Measurements from ENCODE around the gene PAPPA. TPM values are rescaled to one million over a fixed set of nuclear protein-coding genes. Genes with fewer than 3 reads are reported as not detected.

PAPPA gene
- total RNA-seq, 2 experiments from 2014 or later = not detected

DNA sequence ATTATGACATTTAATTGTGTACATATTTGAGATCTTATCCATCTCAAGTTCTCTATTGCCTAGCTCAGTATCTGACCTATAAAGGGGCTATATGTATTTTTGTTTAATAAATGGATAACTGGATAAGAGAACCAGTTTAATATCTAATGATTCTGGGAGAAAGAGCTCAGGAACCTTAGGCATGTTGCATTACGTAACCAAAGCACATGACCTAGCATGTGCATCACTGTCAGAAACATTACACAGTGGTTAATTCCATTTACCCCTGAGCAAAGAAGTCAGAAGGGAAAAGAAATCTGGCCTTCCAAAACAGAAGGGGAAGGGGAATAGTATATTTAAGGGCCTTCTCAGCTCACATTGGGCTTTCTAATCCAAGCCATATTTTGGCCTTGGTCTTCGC, 12.3 kb downstream of the PAPPA start:
- DNase-seq (no peak), ATAC-seq (no peak)
- Mint-ChIP-seq H3K27ac (no peak overlapping the region), H3K4me1 (no peaks in the 10 kb centered on the region), H3K4me3 (no peak overlapping the region), H3K9me3 (ENCODE audit: low read depth) (no peaks in the 10 kb centered on the region), H3K27me3 (no peaks in the 10 kb centered on the region), H3K36me3 (ENCODE audit: low read depth) (no peaks in the 10 kb centered on the region)
- POLR2A ChIA-PET = no interaction called here
- intact Hi-C loops (cut with DNase I, micrococcal nuclease) = loop anchor here (5.0 kb wide), 1 partner anchor 574 kb away; no protein-coding TSS in a partner anchor
- CTCF ChIA-PET = interaction anchor here (1.0 kb wide), 1 partner anchor 226 kb away, joined by 3 read pairs; no protein-coding TSS in a partner anchor

DNA sequence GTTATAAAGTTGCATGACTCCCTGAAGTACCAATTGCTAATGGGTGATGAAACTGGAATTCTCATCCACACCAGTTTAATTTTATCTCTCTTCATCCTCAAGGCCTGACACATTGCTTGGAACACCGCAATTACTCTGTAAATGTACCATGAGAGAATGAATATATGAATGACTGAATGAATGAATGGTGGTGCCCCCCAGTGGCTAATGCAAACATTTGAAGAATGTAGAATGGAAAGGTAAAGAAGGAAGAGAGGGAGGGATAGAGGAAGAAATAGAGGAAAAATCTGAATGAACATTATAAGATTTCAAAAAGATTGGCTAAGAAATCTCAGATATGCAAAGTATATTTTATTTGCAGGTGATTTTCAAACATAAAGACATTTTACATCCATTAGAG, 13.1 kb downstream of the PAPPA start:
- ChIA-PET POLR2A (no interaction called here), CTCF (interaction anchor here (1.0 kb wide), 1 partner anchor 226 kb away, joined by 3 read pairs; no protein-coding TSS in a partner anchor)
- intact Hi-C loops (cut with DNase I, micrococcal nuclease) = loop anchor here (5.0 kb wide), 1 partner anchor 574 kb away; no protein-coding TSS in a partner anchor
- no peak overlapping the region for H3K27ac Mint-ChIP-seq
- DNase-seq (no peak), ATAC-seq (no peak)
- H3K36me3 Mint-ChIP-seq (ENCODE audit: low read depth) = no peaks in the 10 kb centered on the region
- H3K27me3 Mint-ChIP-seq = no peaks in the 10 kb centered on the region
- no peaks in the 10 kb centered on the region for H3K9me3 Mint-ChIP-seq (ENCODE audit: low read depth)
- no peaks in the 10 kb centered on the region for H3K4me1 Mint-ChIP-seq
- H3K4me3 Mint-ChIP-seq = no peak overlapping the region

DNA sequence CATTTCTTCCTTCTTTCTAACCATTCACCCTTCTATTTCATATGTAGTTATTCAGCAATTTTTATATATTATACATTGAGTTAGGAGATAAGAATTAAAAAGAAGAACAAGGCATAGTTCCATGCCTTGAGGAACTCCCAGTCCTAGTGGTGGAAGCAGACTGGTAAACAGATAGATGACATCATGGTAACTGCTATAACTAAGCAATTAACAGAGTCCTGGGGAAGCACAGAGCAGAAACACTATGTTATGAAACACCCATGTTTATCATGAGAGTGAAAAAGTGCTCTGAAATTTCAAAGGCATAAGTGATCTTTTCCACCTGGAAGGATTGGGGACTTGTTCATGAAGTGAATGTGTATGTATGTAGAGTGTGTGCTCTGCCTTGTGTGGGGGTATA, 14.6 kb downstream of the PAPPA start:
- intact Hi-C loops (cut with DNase I, micrococcal nuclease) = loop anchor here (5.0 kb wide), 1 partner anchor 576 kb away; no protein-coding TSS in a partner anchor
- ChIA-PET CTCF (no interaction called here), POLR2A (no interaction called here)
- DNase-seq (no peak), ATAC-seq (no peak)
- no peaks in the 10 kb centered on the region for H3K36me3 Mint-ChIP-seq (ENCODE audit: low read depth)
- H3K27me3 Mint-ChIP-seq = peaks cover 4% of the 10 kb centered on the region
- no peaks in the 10 kb centered on the region for H3K9me3 Mint-ChIP-seq (ENCODE audit: low read depth)
- H3K4me3 Mint-ChIP-seq = no peak overlapping the region
- H3K4me1 Mint-ChIP-seq = no peaks in the 10 kb centered on the region
- H3K27ac Mint-ChIP-seq = no peak overlapping the region

DNA sequence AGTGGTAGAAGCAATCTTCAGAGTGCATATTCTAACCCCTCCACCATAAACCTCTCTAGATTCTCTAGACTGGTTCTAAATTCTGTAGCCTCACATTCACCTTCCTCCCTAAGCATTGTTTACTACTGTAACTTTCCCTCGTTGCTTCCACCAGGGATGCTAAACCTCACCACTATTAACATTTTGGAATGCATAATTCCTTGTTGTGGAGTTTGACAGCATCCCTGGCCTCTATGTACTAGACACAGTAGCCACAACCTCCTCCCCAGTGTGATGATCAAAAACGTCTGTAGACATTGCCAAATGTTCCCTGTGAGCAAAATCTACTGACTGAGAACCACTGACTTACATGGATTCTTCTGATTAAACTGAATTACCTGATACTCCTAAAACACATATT, 18.6 kb downstream of the PAPPA start:
- CTCF ChIA-PET = no interaction called here
- Mint-ChIP-seq H3K4me3 (no peak overlapping the region), H3K27me3 (peaks cover 6% of the 10 kb centered on the region), H3K36me3 (ENCODE audit: low read depth) (no peaks in the 10 kb centered on the region), H3K9me3 (ENCODE audit: low read depth) (no peaks in the 10 kb centered on the region), H3K27ac (no peak overlapping the region), H3K4me1 (no peaks in the 10 kb centered on the region)
- no peak for ATAC-seq
- POLR2A ChIA-PET = no interaction called here
- DNase-seq = no peak
- intact Hi-C loops (cut with DNase I, micrococcal nuclease) = no loop called here

DNA sequence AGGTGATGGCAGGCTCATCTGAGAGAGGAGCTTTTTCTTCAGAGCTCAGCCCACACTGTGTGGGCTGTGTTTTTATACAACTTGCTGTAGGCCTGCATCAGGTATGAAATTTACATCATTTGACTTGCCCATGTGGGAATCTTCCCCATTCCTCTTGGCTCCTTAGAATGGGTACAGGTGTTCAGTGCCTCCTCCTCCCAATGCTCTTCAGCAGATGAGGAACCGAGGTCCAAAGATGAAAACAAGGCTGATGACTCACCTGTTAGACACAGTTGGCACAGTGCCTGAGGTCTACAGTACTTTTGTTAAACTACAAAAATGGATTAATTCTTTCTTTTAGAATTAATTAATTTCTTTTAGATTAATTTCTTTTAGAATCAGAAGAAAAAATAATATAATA, 20.8 kb downstream of the PAPPA start:
- Mint-ChIP-seq H3K27ac (no peak overlapping the region), H3K27me3 (peaks cover 6% of the 10 kb centered on the region)

DNA sequence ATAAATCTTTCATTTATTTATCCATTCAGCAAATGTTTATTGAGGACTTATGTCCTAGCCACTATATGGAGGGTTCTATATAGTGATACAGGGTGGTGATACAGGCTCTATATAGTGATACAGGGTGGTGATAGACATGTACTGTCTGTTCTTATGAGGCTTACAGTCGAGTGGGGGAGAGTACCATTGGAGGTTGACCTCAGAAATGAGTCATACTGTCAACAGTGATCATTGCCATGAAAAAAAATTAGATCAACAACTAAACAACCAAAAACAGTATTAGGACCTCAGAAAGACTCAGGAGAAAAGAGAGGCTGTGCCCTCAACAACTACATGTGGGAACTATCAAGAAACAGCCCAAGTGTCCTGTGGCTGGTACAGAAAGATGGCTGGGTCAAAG, 22.0 kb downstream of the PAPPA start:
- POLR2A ChIA-PET = no interaction called here
- no peak for DNase-seq
- peaks cover 6% of the 10 kb centered on the region for H3K27me3 Mint-ChIP-seq

More for the DNA sequence above, 20.8 kb downstream of the PAPPA start:
- Mint-ChIP-seq H3K4me3 (no peak overlapping the region), H3K36me3 (ENCODE audit: low read depth) (no peaks in the 10 kb centered on the region), H3K4me1 (no peaks in the 10 kb centered on the region), H3K9me3 (ENCODE audit: low read depth) (no peaks in the 10 kb centered on the region)
- CTCF ChIA-PET = no interaction called here
- intact Hi-C loops (cut with DNase I, micrococcal nuclease) = no loop called here
- ATAC-seq (no peak), DNase-seq (no peak)
- POLR2A ChIA-PET = no interaction called here

DNA sequence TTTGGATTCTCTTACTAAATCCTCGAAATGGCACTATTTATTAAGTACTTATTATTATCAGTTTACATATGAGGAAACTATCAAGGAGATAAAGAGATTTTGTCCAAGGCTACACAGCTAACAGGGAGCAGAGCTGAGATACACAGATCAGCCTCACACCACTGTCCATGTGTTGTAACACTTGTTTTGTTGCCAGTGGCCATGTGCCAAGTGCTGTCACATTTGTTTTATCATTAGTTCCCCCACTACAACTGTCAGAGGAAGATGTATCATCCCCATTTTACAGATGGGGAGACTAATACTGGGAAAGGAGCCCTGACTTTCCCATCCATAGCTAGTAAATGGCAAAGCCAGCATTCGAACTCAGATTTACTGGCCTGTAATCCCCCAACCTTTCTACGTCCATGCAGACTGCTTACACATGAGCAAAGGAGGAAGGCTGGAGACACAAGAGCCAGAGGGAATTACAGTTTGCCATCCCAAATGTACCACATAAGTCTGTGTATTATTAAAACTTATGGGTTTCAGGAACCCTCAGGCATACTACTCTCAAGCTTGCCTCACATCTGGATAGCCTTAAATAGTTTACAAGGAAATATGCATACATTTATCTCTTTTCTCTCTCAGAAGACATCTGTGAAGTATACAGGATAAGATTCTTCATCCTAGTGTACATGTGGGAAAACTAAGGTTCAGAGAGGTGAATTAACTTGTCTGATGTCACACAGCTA, 25.1 kb downstream of the PAPPA start:
- no peak overlapping the region for H3K27ac Mint-ChIP-seq
- ChIA-PET POLR2A (no interaction called here), CTCF (interaction anchor here (0.7 kb wide), 1 partner anchor 17 kb away, joined by 3 read pairs; no protein-coding TSS in a partner anchor)
- H3K9me3 Mint-ChIP-seq (ENCODE audit: low read depth) = peaks cover 3% of the 10 kb centered on the region
- no peak for ATAC-seq
- H3K27me3 Mint-ChIP-seq = peaks cover 4% of the 10 kb centered on the region
- no peaks in the 10 kb centered on the region for H3K36me3 Mint-ChIP-seq (ENCODE audit: low read depth)
- intact Hi-C loops (cut with DNase I, micrococcal nuclease) = no loop called here
- no peaks in the 10 kb centered on the region for H3K4me1 Mint-ChIP-seq
- H3K4me3 Mint-ChIP-seq = no peak overlapping the region
- DNase-seq = no peak

More for the DNA sequence above, 22.0 kb downstream of the PAPPA start:
- ATAC-seq = no peak
- CTCF ChIA-PET = no interaction called here
- H3K4me3 Mint-ChIP-seq = no peak overlapping the region
- H3K4me1 Mint-ChIP-seq = no peaks in the 10 kb centered on the region
- no peaks in the 10 kb centered on the region for H3K9me3 Mint-ChIP-seq (ENCODE audit: low read depth)
- no peak overlapping the region for H3K27ac Mint-ChIP-seq
- H3K36me3 Mint-ChIP-seq (ENCODE audit: low read depth) = no peaks in the 10 kb centered on the region
- intact Hi-C loops (cut with DNase I, micrococcal nuclease) = no loop called here

DNA sequence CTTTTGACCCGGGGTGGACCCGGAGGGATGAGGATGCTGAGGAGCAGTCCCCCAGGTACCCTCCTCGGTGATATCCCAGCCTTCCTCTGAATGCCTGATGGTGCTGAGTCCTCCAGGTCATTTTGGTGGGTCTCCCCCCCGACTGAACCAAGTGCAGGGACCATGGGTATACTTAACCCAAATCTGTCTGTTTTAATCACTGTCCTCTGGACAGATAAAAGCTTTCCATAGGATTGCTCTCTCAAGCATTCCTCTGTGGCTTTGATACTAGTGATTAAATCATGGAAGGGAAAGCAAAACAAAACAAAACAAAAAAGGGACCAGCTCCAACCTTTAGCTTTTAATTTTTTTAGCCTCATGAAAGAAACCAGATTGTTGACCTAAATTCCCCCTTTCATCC, 26.0 kb downstream of the PAPPA start:
- no peak overlapping the region for H3K4me3 Mint-ChIP-seq
- CTCF ChIA-PET = interaction anchor here (0.6 kb wide), 1 partner anchor 30 kb away, joined by 3 read pairs; no protein-coding TSS in a partner anchor
- no peaks in the 10 kb centered on the region for H3K4me1 Mint-ChIP-seq
- no peak for ATAC-seq
- DNase-seq = no peak
- H3K27ac Mint-ChIP-seq = no peak overlapping the region
- intact Hi-C loops (cut with DNase I, micrococcal nuclease) = no loop called here
- H3K9me3 Mint-ChIP-seq (ENCODE audit: low read depth) = peaks cover 3% of the 10 kb centered on the region
- H3K27me3 Mint-ChIP-seq = peaks cover 4% of the 10 kb centered on the region
- POLR2A ChIA-PET = no interaction called here
- H3K36me3 Mint-ChIP-seq (ENCODE audit: low read depth) = no peaks in the 10 kb centered on the region

DNA sequence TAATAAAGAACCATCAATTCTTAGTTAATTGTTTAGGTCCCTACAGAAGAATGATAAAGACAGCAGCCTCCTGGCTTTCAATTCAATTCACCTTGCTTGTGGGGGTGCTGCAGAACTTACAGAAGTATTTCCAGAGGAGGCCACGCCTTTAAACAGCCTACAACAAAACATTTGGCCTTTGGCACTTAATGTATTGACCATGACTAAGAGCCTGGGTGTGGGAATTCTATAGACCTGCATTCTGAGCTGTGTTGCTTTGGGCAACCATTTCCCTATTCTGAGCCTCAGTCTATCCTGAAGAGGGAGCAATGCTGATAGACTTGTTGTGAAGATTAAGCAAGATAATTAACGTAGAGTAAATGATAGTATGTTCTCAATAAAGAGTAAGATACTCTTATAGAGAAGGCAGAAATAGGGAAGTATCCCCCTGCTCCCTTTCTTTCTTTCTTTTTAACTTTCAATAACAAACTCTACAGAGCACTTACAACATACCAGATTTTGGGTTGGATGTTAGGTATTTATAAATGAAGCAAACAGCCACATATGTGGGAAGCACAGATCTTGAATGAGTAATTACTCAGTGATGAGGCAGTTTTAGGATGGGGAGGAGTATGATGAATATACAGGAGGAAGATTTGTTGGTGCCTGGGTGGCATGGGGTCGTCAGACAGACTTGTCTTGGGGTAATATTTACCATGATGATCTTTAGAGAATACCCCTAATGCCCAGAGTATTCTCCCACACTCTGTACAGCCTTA, 28.4 kb downstream of the PAPPA start:
- DNase-seq = no peak
- no peak for ATAC-seq
- CTCF ChIA-PET = no interaction called here
- peaks cover 4% of the 10 kb centered on the region for H3K27me3 Mint-ChIP-seq
- H3K9me3 Mint-ChIP-seq (ENCODE audit: low read depth) = peaks cover 3% of the 10 kb centered on the region
- H3K4me1 Mint-ChIP-seq = no peaks in the 10 kb centered on the region
- POLR2A ChIA-PET = no interaction called here
- intact Hi-C loops (cut with DNase I, micrococcal nuclease) = no loop called here
- H3K27ac Mint-ChIP-seq = no peak overlapping the region
- H3K36me3 Mint-ChIP-seq (ENCODE audit: low read depth) = no peaks in the 10 kb centered on the region
- no peak overlapping the region for H3K4me3 Mint-ChIP-seq

DNA sequence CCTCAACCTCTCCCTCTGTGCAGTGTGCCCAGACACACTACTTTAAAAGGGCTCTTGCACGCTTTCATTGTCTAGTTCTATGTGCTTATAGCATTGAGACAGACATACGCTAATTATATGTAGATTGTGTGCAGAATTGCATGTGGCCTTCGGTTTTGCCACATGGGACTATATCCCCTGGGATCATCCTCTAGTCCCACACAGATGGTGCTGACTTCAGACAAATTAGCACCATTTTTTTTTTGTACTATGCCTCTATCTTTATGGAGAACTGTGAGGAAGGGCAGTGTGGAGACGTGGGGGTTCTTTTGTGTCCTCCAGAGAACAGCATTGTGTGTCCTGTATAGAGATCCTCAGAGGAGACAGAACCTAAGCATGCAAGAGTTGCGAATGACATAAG, 29.3 kb downstream of the PAPPA start:
- intact Hi-C loops (cut with DNase I, micrococcal nuclease) = no loop called here
- H3K27ac Mint-ChIP-seq = no peak overlapping the region
- H3K4me1 Mint-ChIP-seq = no peaks in the 10 kb centered on the region
- DNase-seq (no peak), ATAC-seq (no peak)
- POLR2A ChIA-PET = no interaction called here
- no peak overlapping the region for H3K4me3 Mint-ChIP-seq
- H3K9me3 Mint-ChIP-seq (ENCODE audit: low read depth) = peaks cover 3% of the 10 kb centered on the region
- CTCF ChIA-PET = interaction anchor here (0.6 kb wide), 1 partner anchor 74 kb away, joined by 3 read pairs; no protein-coding TSS in a partner anchor
- H3K27me3 Mint-ChIP-seq = peaks cover 4% of the 10 kb centered on the region
- no peaks in the 10 kb centered on the region for H3K36me3 Mint-ChIP-seq (ENCODE audit: low read depth)

DNA sequence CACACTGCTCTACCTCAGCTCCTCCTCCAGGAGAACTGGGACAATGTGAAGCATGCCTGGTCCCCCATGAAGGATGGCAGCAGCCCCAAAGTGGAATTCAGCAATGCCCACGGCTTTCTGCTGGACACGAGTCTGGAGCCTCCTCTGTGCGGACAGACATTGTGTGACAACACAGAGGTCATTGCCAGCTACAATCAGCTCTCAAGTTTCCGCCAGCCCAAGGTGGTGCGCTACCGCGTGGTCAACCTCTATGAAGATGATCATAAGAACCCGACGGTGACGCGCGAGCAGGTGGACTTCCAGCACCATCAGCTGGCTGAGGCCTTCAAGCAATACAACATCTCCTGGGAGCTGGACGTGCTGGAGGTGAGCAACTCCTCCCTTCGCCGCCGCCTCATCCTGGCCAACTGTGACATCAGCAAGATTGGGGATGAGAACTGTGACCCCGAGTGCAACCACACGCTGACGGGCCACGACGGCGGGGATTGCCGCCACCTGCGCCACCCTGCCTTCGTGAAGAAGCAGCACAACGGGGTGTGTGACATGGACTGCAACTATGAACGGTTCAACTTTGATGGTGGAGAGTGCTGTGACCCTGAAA, 34.1 kb downstream of the PAPPA start:
- intact Hi-C loops (cut with DNase I, micrococcal nuclease) = no loop called here
- Mint-ChIP-seq H3K36me3 (ENCODE audit: low read depth) (no peaks in the 10 kb centered on the region), H3K9me3 (ENCODE audit: low read depth) (no peaks in the 10 kb centered on the region), H3K4me3 (no peak overlapping the region), H3K27ac (no peak overlapping the region), H3K27me3 (peaks cover 2% of the 10 kb centered on the region), H3K4me1 (no peaks in the 10 kb centered on the region)
- ChIA-PET POLR2A (no interaction called here), CTCF (no interaction called here)
- ATAC-seq = no peak
- DNase-seq = no peak

DNA sequence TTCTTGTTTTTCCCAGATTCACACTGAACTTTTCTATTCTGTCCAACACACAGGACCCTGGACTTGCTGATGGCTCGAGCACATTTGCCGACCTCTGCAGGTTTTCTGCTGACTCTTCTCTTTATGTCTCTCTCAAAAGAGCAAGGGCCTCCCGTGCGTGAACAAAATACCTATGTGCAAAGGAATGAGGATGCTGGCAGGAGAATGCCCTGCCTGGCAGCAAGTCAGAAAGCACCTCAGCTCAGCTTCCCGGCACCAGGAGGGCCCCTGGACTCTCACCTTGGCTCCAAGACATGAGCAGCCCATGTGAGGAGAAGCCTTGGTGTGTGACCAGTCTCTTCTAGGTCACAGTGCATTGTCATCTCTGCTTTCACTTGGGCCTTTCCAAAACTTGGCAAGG, 36.1 kb downstream of the PAPPA start:
- intact Hi-C loops (cut with DNase I, micrococcal nuclease) = no loop called here
- Mint-ChIP-seq H3K27me3 (peaks cover 2% of the 10 kb centered on the region), H3K36me3 (ENCODE audit: low read depth) (no peaks in the 10 kb centered on the region), H3K9me3 (ENCODE audit: low read depth) (no peaks in the 10 kb centered on the region), H3K4me1 (no peaks in the 10 kb centered on the region), H3K4me3 (no peak overlapping the region), H3K27ac (no peak overlapping the region)
- POLR2A ChIA-PET = no interaction called here
- no peak for ATAC-seq
- DNase-seq = no peak
- CTCF ChIA-PET = no interaction called here
